GM12878 (cell line): ENCODE results near the gene REN. TPM values are rescaled to one million over a fixed set of nuclear protein-coding genes. Genes with fewer than 3 reads are reported as not detected.

ENCODE experiments used
- ATAC-seq: fragments of 200-7000 bp; cut with Tn5 transposase; 3 replicates; pipeline ENCODE4 v1.9.1; 2020; ENCODE audit warnings: mild to moderate bottlenecking, moderate library complexity
- BruUV-seq: library from RNA; stranded (reverse); fragments of 400-500 nt; replicated peaks from 2 replicates; lab custom pipeline; 2021; lab: Mats Ljungman, UMichigan
- CTCF ChIA-PET: fragments of 300-600 bp; sonication (Branson Sonifier 250); formaldehyde crosslinking; extraction: SDS; loops from one replicate; lab custom pipeline; 2021; ENCODE audit warnings: inconsistent platforms; lab: Yijun Ruan, JAX
- POLR2A ChIA-PET: fragments of 350-600 bp; formaldehyde crosslinking; extraction: SDS; loops from one replicate; lab custom pipeline; 2021; ENCODE audit warnings: inconsistent platforms; lab: Charles Lee
- RAD21 ChIA-PET: fragments of 300-600 bp; sonication (Branson Sonifier 250); formaldehyde crosslinking; loops from one replicate; lab custom pipeline; 2023; ENCODE audit warnings: antibody characterized with exemption; ENCODE audit not compliant: unreplicated experiment; lab: Charles Lee
- SMC1A ChIA-PET: fragments of 300-600 bp; sonication (Branson Sonifier 250); formaldehyde crosslinking; loops from one replicate; lab custom pipeline; 2023; ENCODE audit not compliant: unreplicated experiment, uncharacterized antibody; lab: Charles Lee
- DNase-seq: peaks from one replicate; pipeline ENCODE4 v3.0.0-alpha.2; 2011; ENCODE audit warnings: low read depth, low spot score
- FAIRE-seq: peaks from 3 replicates; lab custom pipeline; 2011; peaks lifted over from hg19 to GRCh38; lab: Jason Lieb, UNC
- H2AFZ ChIP-seq: 2 replicates; pipeline ENCODE4 v1.6.0; 2011; ENCODE audit warnings: low read depth, low read length, control low read depth; ENCODE audit not compliant: control insufficient read depth
- H3K27ac ChIP-seq: 2 replicates; pipeline ENCODE4 v1.5.1; 2011; ENCODE audit warnings: control low read depth; ENCODE audit not compliant: control insufficient read depth, insufficient read depth
- H3K27me3 ChIP-seq, 2 experiments: replicated peaks in 1 of 2; 2 replicates each; pipeline versions ENCODE4 v1.6.0 to v1.6.1; 2011; ENCODE audit warnings: low read length in 1 of 2; ENCODE audit not compliant: control insufficient read depth in 2 of 2, insufficient read depth in 2 of 2
- H3K36me3 ChIP-seq, 2 experiments: 2 replicates each; pipeline ENCODE4 v1.5.1; 2011; ENCODE audit warnings: low read length in 1 of 2; ENCODE audit not compliant: control insufficient read depth in 2 of 2, insufficient read depth in 2 of 2
- H3K4me1 ChIP-seq: 2 replicates; pipeline ENCODE4 v1.6.1; 2011; ENCODE audit warnings: mild to moderate bottlenecking, low read length, moderate library complexity, mixed read lengths; ENCODE audit not compliant: control insufficient read depth, insufficient read depth
- H3K4me2 ChIP-seq: 2 replicates; pipeline ENCODE4 v1.6.0; 2011; ENCODE audit warnings: control low read depth; ENCODE audit not compliant: control insufficient read depth, insufficient read depth
- H3K4me3 ChIP-seq: fragments of 200-600 bp; sonication (generic); 2 replicates; pipeline ENCODE4 v1.5.1; 2016
- H3K79me2 ChIP-seq: 2 replicates; pipeline ENCODE4 v1.6.0; 2011; ENCODE audit warnings: low read length; ENCODE audit not compliant: control insufficient read depth, insufficient read depth
- H3K9ac ChIP-seq: 2 replicates; pipeline ENCODE4 v1.8.0; 2011; ENCODE audit warnings: low read length, control low read depth, mixed read lengths; ENCODE audit not compliant: control insufficient read depth, insufficient read depth
- H3K9me3 ChIP-seq: replicated peaks from 3 replicates; pipeline ENCODE4 v1.5.1; 2011; ENCODE audit warnings: mild to moderate bottlenecking, low read length; ENCODE audit not compliant: control insufficient read depth, insufficient read depth
- H4K20me1 ChIP-seq: 2 replicates; pipeline ENCODE4 v1.6.0; 2011; ENCODE audit not compliant: control insufficient read depth, insufficient read depth
- NFYA ChIP-seq: IDR thresholded peaks from 2 replicates; pipeline ENCODE4 v1.6.1; 2011; ENCODE audit warnings: low read depth, mild to moderate bottlenecking, low read length, improper control_type of control experiment, borderline replicate concordance
- RUNX3 ChIP-seq: IDR thresholded peaks from 2 replicates; pipeline ENCODE4 v1.6.1; 2012; ENCODE audit warnings: low read length, inconsistent platforms
- SP1 ChIP-seq: IDR thresholded peaks from one replicate; pipeline ENCODE4 v1.6.1; 2011; ENCODE audit warnings: low read depth, low read length
- ZBTB33 ChIP-seq: fragments of 450-650 bp; IDR thresholded peaks from 2 replicates; pipeline ENCODE4 v1.6.1; 2017; ENCODE audit warnings: mild to moderate bottlenecking
- ZNF274 ChIP-seq: IDR thresholded peaks from one replicate; pipeline ENCODE4 v1.8.0; 2011; ENCODE audit not compliant: insufficient read length, insufficient read depth
- WGBS: methylation state at CpG from one replicate; pipeline ENCODE4 v1.1.6; 2016; ENCODE audit warnings: low lambda C conversion rate; ENCODE audit not compliant: insufficient replicate concordance, insufficient coverage; ENCODE audit errors: missing lambda C conversion rate; 5-methylcytosine and 5-hydroxymethylcytosine counted together
- in situ Hi-C: fragments of 300-500 bp; cut with MboI; formaldehyde crosslinking; loops from 9 replicates; pipeline ENCODE4 v1.14.3; 2018; ENCODE audit warnings: mixed read lengths
- intact Hi-C: fragments of 100-400 bp; cut with micrococcal nuclease; formaldehyde crosslinking; loops from one replicate; pipeline ENCODE4 v1.14.2; 2022; ENCODE audit not compliant: unreplicated experiment
- polyA plus RNA-seq, 11 experiments: library from polyadenylated mRNA; depleted of rRNA in 4 of 11; unstranded in 6 of 11; stranded (reverse) in 5 of 11; fragments of >200 nt; fragmentation: Nextera tagmentation in 4 of 11; fragmentation: Illumina TruSeq in 1 of 11; extraction: Ambion mirVana in 4 of 11; extraction: Trizol in 1 of 11; gene quantifications; 1 replicate in 1 of 11; 2 replicates in 10 of 11; pipeline versions ENCODE4 v1.2.1 to v1.2.3, GENCODE V29; 2011 to 2016; ENCODE audit warnings: inconsistent platforms in 2 of 11, missing spikeins in 2 of 11, low read depth in 1 of 11
- total RNA-seq, 4 experiments: library from RNA; depleted of rRNA in 3 of 4; stranded (reverse); fragments of >200 nt in 3 of 4; fragmentation: Illumina TruSeq in 1 of 4; extraction: Trizol in 1 of 4; gene quantifications; 2 replicates each; pipeline versions ENCODE4 v1.2.1 to v1.2.3, GENCODE V29; 2013 to 2021
- TF ChIP-seq, protein P1 (sequence below): fragments of 150-350 bp; IDR thresholded peaks from 2 replicates; pipeline ENCODE4 v1.6.1; 2016; ENCODE audit warnings: low read depth, low read length
- TF ChIP-seq, protein P2 (sequence below): fragments of 450-650 bp; IDR thresholded peaks from 2 replicates; pipeline ENCODE4 v1.6.1; 2017; ENCODE audit warnings: mild to moderate bottlenecking, moderate library complexity

REN gene
- total and polyA plus RNA-seq, 10 of the 15 experiments (the other 5 are each of a cell fraction or from before 2014, with no cell fraction given) = not detected

DNA sequence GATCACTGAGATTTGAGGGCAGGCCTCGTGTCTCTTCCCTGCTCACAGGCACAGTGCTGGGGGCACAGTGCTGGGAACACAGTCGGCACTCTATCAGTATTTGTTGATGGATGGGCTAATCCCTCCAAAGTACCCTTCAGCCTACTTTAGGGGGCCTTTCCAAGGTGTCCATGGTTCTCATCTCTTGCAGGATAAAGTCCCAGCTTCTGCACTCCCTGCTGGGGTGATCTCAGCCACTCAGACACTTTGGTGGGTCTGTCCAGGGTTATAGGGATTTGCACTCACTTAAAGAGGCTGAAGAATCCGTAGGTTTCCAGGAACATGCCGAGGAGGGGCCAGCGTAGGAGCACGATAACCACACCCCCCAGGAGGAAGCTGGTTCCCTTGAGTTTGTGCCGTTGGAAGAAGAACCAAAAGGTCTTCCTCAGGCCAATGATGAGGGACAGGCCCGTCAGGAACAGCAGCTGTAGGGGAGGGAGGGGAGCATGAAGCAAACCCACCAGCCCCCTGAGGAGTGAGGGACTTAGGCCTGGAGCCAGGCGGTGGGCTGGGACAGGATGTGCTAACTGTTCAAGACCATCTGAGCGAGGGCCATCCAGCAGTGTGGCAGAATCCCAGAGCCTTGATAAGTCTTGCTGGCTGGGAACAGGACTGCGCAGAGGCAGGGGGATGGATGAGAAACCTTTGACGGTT lies 35.4 kb upstream of the REN start:
- Histone ChIP-seq H3K4me3 (no peak overlapping the region), H4K20me1 (no peaks in the 10 kb centered on the region), H2AFZ (no peak overlapping the region), H3K27me3 (peaks cover 0 to 2% of the 10 kb centered on the region in 2 experiments; a peak in 3 of 4 replicates), H3K9me3 (no peaks in the 10 kb centered on the region), H3K4me2 (no peak overlapping the region), H3K4me1 (no peaks in the 10 kb centered on the region), H3K27ac (no peak overlapping the region), H3K79me2 (no peaks in the 10 kb centered on the region), H3K9ac (no peak overlapping the region), H3K36me3 (no peaks in the 10 kb centered on the region)
- RAD21 ChIA-PET = no interaction called here
- intact Hi-C loops (no loop called here), in situ Hi-C loops (no loop called here)
- no TSS peak for BruUV-seq
- DNase-seq (no peak), ATAC-seq (no peak), FAIRE-seq (no peak)
- 24% methylated on average over 12 of the region's 12 CpGs for WGBS
- SMC1A ChIA-PET = interaction anchor here (1.0 kb wide), 1 partner anchor 198 kb away, joined by 3 read pairs; no protein-coding TSS in a partner anchor
- POLR2A ChIA-PET = interaction anchor here (1.0 kb wide), 1 partner anchor 10 kb away, joined by 4 read pairs; no protein-coding TSS in a partner anchor
- CTCF ChIA-PET = interaction anchor here (1.5 kb wide), 1 partner anchor 10 kb away, joined by 3 read pairs; no protein-coding TSS in a partner anchor
- no peak for TF ChIP-seq SP1
- TF ChIP-seq, protein P1, sequence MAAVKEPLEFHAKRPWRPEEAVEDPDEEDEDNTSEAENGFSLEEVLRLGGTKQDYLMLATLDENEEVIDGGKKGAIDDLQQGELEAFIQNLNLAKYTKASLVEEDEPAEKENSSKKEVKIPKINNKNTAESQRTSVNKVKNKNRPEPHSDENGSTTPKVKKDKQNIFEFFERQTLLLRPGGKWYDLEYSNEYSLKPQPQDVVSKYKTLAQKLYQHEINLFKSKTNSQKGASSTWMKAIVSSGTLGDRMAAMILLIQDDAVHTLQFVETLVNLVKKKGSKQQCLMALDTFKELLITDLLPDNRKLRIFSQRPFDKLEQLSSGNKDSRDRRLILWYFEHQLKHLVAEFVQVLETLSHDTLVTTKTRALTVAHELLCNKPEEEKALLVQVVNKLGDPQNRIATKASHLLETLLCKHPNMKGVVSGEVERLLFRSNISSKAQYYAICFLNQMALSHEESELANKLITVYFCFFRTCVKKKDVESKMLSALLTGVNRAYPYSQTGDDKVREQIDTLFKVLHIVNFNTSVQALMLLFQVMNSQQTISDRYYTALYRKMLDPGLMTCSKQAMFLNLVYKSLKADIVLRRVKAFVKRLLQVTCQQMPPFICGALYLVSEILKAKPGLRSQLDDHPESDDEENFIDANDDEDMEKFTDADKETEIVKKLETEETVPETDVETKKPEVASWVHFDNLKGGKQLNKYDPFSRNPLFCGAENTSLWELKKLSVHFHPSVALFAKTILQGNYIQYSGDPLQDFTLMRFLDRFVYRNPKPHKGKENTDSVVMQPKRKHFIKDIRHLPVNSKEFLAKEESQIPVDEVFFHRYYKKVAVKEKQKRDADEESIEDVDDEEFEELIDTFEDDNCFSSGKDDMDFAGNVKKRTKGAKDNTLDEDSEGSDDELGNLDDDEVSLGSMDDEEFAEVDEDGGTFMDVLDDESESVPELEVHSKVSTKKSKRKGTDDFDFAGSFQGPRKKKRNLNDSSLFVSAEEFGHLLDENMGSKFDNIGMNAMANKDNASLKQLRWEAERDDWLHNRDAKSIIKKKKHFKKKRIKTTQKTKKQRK = no peak
- TF ChIP-seq, protein P2, sequence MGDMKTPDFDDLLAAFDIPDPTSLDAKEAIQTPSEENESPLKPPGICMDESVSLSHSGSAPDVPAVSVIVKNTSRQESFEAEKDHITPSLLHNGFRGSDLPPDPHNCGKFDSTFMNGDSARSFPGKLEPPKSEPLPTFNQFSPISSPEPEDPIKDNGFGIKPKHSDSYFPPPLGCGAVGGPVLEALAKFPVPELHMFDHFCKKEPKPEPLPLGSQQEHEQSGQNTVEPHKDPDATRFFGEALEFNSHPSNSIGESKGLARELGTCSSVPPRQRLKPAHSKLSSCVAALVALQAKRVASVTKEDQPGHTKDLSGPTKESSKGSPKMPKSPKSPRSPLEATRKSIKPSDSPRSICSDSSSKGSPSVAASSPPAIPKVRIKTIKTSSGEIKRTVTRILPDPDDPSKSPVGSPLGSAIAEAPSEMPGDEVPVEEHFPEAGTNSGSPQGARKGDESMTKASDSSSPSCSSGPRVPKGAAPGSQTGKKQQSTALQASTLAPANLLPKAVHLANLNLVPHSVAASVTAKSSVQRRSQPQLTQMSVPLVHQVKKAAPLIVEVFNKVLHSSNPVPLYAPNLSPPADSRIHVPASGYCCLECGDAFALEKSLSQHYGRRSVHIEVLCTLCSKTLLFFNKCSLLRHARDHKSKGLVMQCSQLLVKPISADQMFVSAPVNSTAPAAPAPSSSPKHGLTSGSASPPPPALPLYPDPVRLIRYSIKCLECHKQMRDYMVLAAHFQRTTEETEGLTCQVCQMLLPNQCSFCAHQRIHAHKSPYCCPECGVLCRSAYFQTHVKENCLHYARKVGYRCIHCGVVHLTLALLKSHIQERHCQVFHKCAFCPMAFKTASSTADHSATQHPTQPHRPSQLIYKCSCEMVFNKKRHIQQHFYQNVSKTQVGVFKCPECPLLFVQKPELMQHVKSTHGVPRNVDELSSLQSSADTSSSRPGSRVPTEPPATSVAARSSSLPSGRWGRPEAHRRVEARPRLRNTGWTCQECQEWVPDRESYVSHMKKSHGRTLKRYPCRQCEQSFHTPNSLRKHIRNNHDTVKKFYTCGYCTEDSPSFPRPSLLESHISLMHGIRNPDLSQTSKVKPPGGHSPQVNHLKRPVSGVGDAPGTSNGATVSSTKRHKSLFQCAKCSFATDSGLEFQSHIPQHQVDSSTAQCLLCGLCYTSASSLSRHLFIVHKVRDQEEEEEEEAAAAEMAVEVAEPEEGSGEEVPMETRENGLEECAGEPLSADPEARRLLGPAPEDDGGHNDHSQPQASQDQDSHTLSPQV = no peak
- TF ChIP-seq RUNX3 = no peak
- no peak for TF ChIP-seq ZNF274
- no peak for TF ChIP-seq ZBTB33
- no peak for TF ChIP-seq NFYA
